OCI-LY1 (cell line): ENCODE data around the gene AKNAD1.
A peak's percentile ranks its signal among the peaks of the same experiment; 100 is the strongest.

Source experiments
- H2AFZ ChIP-seq: fragments of 200-600 bp; sonication (generic), shearing (Covaris generic); 2 replicates; pipeline ENCODE4 v1.6.0; 2014; ENCODE audit warnings: antibody characterized with exemption, mild to moderate bottlenecking, low read length
- H3F3A ChIP-seq: fragments of 200-600 bp; sonication (generic), shearing (Covaris generic); 2 replicates; pipeline ENCODE4 v1.6.0; 2014; ENCODE audit warnings: mild to moderate bottlenecking, antibody characterized with exemption, low read length, moderate library complexity; ENCODE audit not compliant: insufficient read depth
- H3K27ac ChIP-seq: fragments of 200-600 bp; sonication (generic); 2 replicates; pipeline ENCODE4 v1.5.1; 2014; ENCODE audit warnings: low read length, mixed run types, mild to moderate bottlenecking, low read depth; ENCODE audit not compliant: poor library complexity, severe bottlenecking
- H3K27me3 ChIP-seq: fragments of 200-600 bp; sonication (generic); 2 replicates; pipeline ENCODE4 v1.6.0; 2014; ENCODE audit warnings: antibody characterized with exemption, mild to moderate bottlenecking, low read length, moderate library complexity; ENCODE audit not compliant: insufficient read depth
- H3K36me3 ChIP-seq: fragments of 200-600 bp; sonication (generic); 2 replicates; pipeline ENCODE4 v1.6.1; 2014; ENCODE audit warnings: mild to moderate bottlenecking, antibody characterized with exemption, low read length, moderate library complexity, mixed read lengths; ENCODE audit not compliant: insufficient read depth
- H3K4me1 ChIP-seq: fragments of 200-600 bp; sonication (generic); 2 replicates; pipeline ENCODE4 v1.5.1; 2014; ENCODE audit warnings: mild to moderate bottlenecking, low read length, moderate library complexity; ENCODE audit not compliant: insufficient read depth, severe bottlenecking
- H3K4me2 ChIP-seq: fragments of 200-600 bp; sonication (generic), shearing (Covaris generic); 2 replicates; pipeline ENCODE4 v1.6.1; 2014; ENCODE audit warnings: low read length
- H3K4me3 ChIP-seq: fragments of 200-600 bp; sonication (generic); 2 replicates; pipeline ENCODE4 v1.5.1; 2014; ENCODE audit warnings: low read length, low read depth, mild to moderate bottlenecking, mixed read lengths; ENCODE audit not compliant: poor library complexity, severe bottlenecking
- H3K79me2 ChIP-seq: fragments of 200-600 bp; shearing (Covaris generic); 2 replicates; pipeline ENCODE4 v1.6.1; 2016; ENCODE audit warnings: mixed run types, low read length, mixed read lengths; ENCODE audit not compliant: insufficient read depth
- H3K9ac ChIP-seq: fragments of 200-600 bp; sonication (generic), shearing (Covaris generic); 2 replicates; pipeline ENCODE4 v1.6.1; 2014; ENCODE audit warnings: mild to moderate bottlenecking, low read length, mixed read lengths
- H3K9me2 ChIP-seq: fragments of 200-600 bp; sonication (generic), shearing (Covaris generic); 2 replicates; pipeline ENCODE4 v1.6.1; 2014; ENCODE audit warnings: low read depth, mild to moderate bottlenecking, low read length, mixed read lengths
- H3K9me3 ChIP-seq: fragments of 200-600 bp; shearing (Covaris generic); 2 replicates; pipeline ENCODE4 v1.6.1; 2014; ENCODE audit warnings: low read length, mixed read lengths
- H4K20me1 ChIP-seq: fragments of 200-600 bp; sonication (generic), shearing (Covaris generic); 2 replicates; pipeline ENCODE4 v1.6.0; 2016; ENCODE audit warnings: mild to moderate bottlenecking, low read length; ENCODE audit not compliant: insufficient read depth
- EZH2 ChIP-seq: fragments of 200-600 bp; sonication (generic), shearing (Covaris generic); IDR thresholded peaks from 2 replicates; pipeline ENCODE4 v1.8.0; 2017; ENCODE audit warnings: borderline replicate concordance, mixed run types, mild to moderate bottlenecking, antibody characterized with exemption, low read length, moderate library complexity, mixed read lengths
- TF ChIP-seq, protein P1 (sequence below): fragments of 200-600 bp; sonication (generic), shearing (Covaris generic); IDR thresholded peaks from 2 replicates; pipeline ENCODE4 v1.5.1; 2017; ENCODE audit warnings: mild to moderate bottlenecking, antibody characterized with exemption, low read length, moderate library complexity, mixed read lengths

The AKNAD1 gene

GRCh38 chr1:108830119-108831008 is 26.5 kb downstream of the AKNAD1 start:
- H3K36me3 ChIP-seq, result no peaks in the 10 kb centered on the region
- H3F3A ChIP-seq, result no peaks in the 10 kb centered on the region
- no peaks in the 10 kb centered on the region for H3K79me2 ChIP-seq
- no peaks in the 10 kb centered on the region for H4K20me1 ChIP-seq
- TF ChIP-seq, protein P1, sequence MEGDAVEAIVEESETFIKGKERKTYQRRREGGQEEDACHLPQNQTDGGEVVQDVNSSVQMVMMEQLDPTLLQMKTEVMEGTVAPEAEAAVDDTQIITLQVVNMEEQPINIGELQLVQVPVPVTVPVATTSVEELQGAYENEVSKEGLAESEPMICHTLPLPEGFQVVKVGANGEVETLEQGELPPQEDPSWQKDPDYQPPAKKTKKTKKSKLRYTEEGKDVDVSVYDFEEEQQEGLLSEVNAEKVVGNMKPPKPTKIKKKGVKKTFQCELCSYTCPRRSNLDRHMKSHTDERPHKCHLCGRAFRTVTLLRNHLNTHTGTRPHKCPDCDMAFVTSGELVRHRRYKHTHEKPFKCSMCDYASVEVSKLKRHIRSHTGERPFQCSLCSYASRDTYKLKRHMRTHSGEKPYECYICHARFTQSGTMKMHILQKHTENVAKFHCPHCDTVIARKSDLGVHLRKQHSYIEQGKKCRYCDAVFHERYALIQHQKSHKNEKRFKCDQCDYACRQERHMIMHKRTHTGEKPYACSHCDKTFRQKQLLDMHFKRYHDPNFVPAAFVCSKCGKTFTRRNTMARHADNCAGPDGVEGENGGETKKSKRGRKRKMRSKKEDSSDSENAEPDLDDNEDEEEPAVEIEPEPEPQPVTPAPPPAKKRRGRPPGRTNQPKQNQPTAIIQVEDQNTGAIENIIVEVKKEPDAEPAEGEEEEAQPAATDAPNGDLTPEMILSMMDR, result no peak
- TF ChIP-seq EZH2, result no peak
- H2AFZ ChIP-seq, result no peak overlapping the region
- no peaks in the 10 kb centered on the region for H3K4me1 ChIP-seq
- no peaks in the 10 kb centered on the region for H3K9me2 ChIP-seq
- H3K9me3 ChIP-seq, result no peaks in the 10 kb centered on the region
- no peak overlapping the region for H3K27ac ChIP-seq
- H3K4me2 ChIP-seq, result no peak overlapping the region
- H3K4me3 ChIP-seq, result no peak overlapping the region
- H3K27me3 ChIP-seq, result no peaks in the 10 kb centered on the region; the same call in 1 of the 2 replicates
- no peak overlapping the region for H3K9ac ChIP-seq

- Histone ChIP-seq H3K9me2 (no peaks in the 10 kb centered on the region), H3K36me3 (no peaks in the 10 kb centered on the region), H3K79me2 (no peaks in the 10 kb centered on the region), H3F3A (no peaks in the 10 kb centered on the region), H2AFZ (no peak overlapping the region), H3K9ac (no peak overlapping the region), H3K27me3 (no peaks in the 10 kb centered on the region; the same call in 1 of the 2 replicates), H4K20me1 (no peaks in the 10 kb centered on the region), H3K9me3 (no peaks in the 10 kb centered on the region), H3K4me3 (no peak overlapping the region), H3K4me2 (no peak overlapping the region), H3K27ac (no peak overlapping the region), H3K4me1 (no peaks in the 10 kb centered on the region)
- no peak for TF ChIP-seq EZH2
- TF ChIP-seq, protein P1, result no peak
Measured at GRCh38 chr1:108829498-108829916, 27.4 kb downstream of the AKNAD1 start.

GRCh38 chr1:108828074-108828961 is 28.6 kb downstream of the AKNAD1 start:
- Histone ChIP-seq H3K79me2 (no peaks in the 10 kb centered on the region), H3K4me1 (no peaks in the 10 kb centered on the region), H3K27me3 (no peaks in the 10 kb centered on the region; the same call in 1 of the 2 replicates), H2AFZ (no peak overlapping the region), H4K20me1 (no peaks in the 10 kb centered on the region), H3F3A (no peaks in the 10 kb centered on the region), H3K9ac (no peak overlapping the region), H3K27ac (no peak overlapping the region), H3K36me3 (no peaks in the 10 kb centered on the region), H3K9me2 (no peaks in the 10 kb centered on the region), H3K4me3 (no peak overlapping the region), H3K4me2 (no peak overlapping the region), H3K9me3 (no peaks in the 10 kb centered on the region)
- TF ChIP-seq EZH2, result no peak
- TF ChIP-seq, protein P1, result peak; percentile 83
